IMR-90 (cell line): ENCODE data around the gene TGFBRAP1. TPM values are rescaled to one million over a fixed set of nuclear protein-coding genes. Genes with fewer than 3 reads are reported as not detected.
A peak's percentile ranks its signal among the peaks of the same experiment; 100 is the strongest.

ENCODE experiments used
- ATAC-seq: fragments of 200-7000 bp; cut with Tn5 transposase; 2 replicates; pipeline ENCODE4 v1.9.1; 2020; ENCODE audit warnings: low read depth, mild to moderate bottlenecking, moderate library complexity
- BruUV-seq: library from RNA; stranded (reverse); fragments of 400-500 nt; replicated peaks from 2 replicates; lab custom pipeline; 2021; lab: Mats Ljungman, UMichigan
- CTCF ChIA-PET: fragments of 300-600 bp; formaldehyde crosslinking; extraction: SDS; loops from one replicate; lab custom pipeline; 2021; ENCODE audit warnings: antibody characterized with exemption; lab: Yijun Ruan, JAX
- POLR2A ChIA-PET: fragments of 300-600 bp; sonication (Branson Sonifier 250); formaldehyde crosslinking; loops from one replicate; lab custom pipeline; 2022; ENCODE audit warnings: antibody characterized with exemption; ENCODE audit not compliant: unreplicated experiment; lab: Charles Lee
- DNase-seq: peaks from one replicate; pipeline ENCODE4 v3.0.0; 2013
- H2AFZ ChIP-seq: replicated peaks from 2 replicates; pipeline ENCODE3; 2013; ENCODE audit warnings: low read length, mild to moderate bottlenecking; ENCODE audit not compliant: poor library complexity
- H2AK5ac ChIP-seq: 2 replicates; pipeline ENCODE4 v1.6.1; 2013; ENCODE audit warnings: low read depth, low read length, inconsistent platforms
- H2AK9ac ChIP-seq: replicated peaks from 2 replicates; pipeline ENCODE3; 2013; ENCODE audit warnings: mild to moderate bottlenecking, low read depth, low read length, moderate library complexity; ENCODE audit not compliant: poor library complexity
- H2BK120ac ChIP-seq: 2 replicates; pipeline ENCODE4 v1.6.1; 2013; ENCODE audit warnings: low read depth, low read length, inconsistent platforms
- H2BK15ac ChIP-seq: 3 replicates; pipeline ENCODE4 v1.6.1; 2013; ENCODE audit warnings: low read depth, low read length, inconsistent platforms
- H2BK20ac ChIP-seq: 2 replicates; pipeline ENCODE4 v1.6.1; 2013; ENCODE audit warnings: low read depth, mild to moderate bottlenecking, inconsistent platforms, low read length, moderate library complexity
- H2BK5ac ChIP-seq: 2 replicates; pipeline ENCODE4 v1.6.1; 2013; ENCODE audit warnings: mild to moderate bottlenecking, low read depth, low read length, inconsistent platforms; ENCODE audit not compliant: poor library complexity, severe bottlenecking
- H3K14ac ChIP-seq: replicated peaks from 2 replicates; pipeline ENCODE4 v1.6.1; 2013; ENCODE audit warnings: low read depth, low read length, inconsistent platforms
- H3K18ac ChIP-seq: 2 replicates; pipeline ENCODE4 v1.6.1; 2013; ENCODE audit warnings: low read depth, low read length, control low read depth
- H3K23ac ChIP-seq: 2 replicates; pipeline ENCODE4 v1.6.1; 2013; ENCODE audit warnings: low read depth, low read length, inconsistent platforms
- H3K27ac ChIP-seq: 2 replicates; pipeline ENCODE4 v1.5.1; 2013; ENCODE audit warnings: mild to moderate bottlenecking, control low read depth, low read length; ENCODE audit not compliant: insufficient read depth
- H3K27me3 ChIP-seq: 2 replicates; pipeline ENCODE4 v1.6.1; 2013; ENCODE audit warnings: low read length; ENCODE audit not compliant: control insufficient read depth, insufficient read depth
- H3K36me3 ChIP-seq: 2 replicates; pipeline ENCODE4 v1.6.1; 2013; ENCODE audit warnings: low read length, mixed read lengths; ENCODE audit not compliant: control insufficient read depth, insufficient read depth
- H3K4ac ChIP-seq: 2 replicates; pipeline ENCODE4 v1.6.1; 2013; ENCODE audit warnings: low read depth, low read length, inconsistent platforms
- H3K4me1 ChIP-seq: 2 replicates; pipeline ENCODE4 v1.6.1; 2013; ENCODE audit warnings: low read length, mixed read lengths; ENCODE audit not compliant: control insufficient read depth, insufficient read depth
- H3K4me2 ChIP-seq: 2 replicates; pipeline ENCODE4 v1.6.1; 2013; ENCODE audit warnings: low read depth, mild to moderate bottlenecking, control low read depth, low read length, moderate library complexity
- H3K4me3 ChIP-seq: 2 replicates; pipeline ENCODE4 v1.5.1; 2013; ENCODE audit warnings: low read depth, mild to moderate bottlenecking, control low read depth, low read length, moderate library complexity; ENCODE audit not compliant: insufficient read depth
- H3K56ac ChIP-seq: 2 replicates; pipeline ENCODE4 v1.6.1; 2013; ENCODE audit warnings: low read length, inconsistent platforms; ENCODE audit not compliant: insufficient read depth; ENCODE audit errors: extremely low read depth
- H3K79me1 ChIP-seq, 2 experiments: 2 replicates each; pipeline ENCODE4 v1.6.1; 2013; ENCODE audit warnings: low read length in 2 of 2, inconsistent platforms in 1 of 2, low read depth in 1 of 2
- H3K9ac ChIP-seq: 2 replicates; pipeline ENCODE4 v1.6.1; 2013; ENCODE audit warnings: low read depth, low read length, control low read depth
- H3K9me1 ChIP-seq: 2 replicates; pipeline ENCODE4 v1.6.1; 2013; ENCODE audit warnings: low read length, inconsistent platforms; ENCODE audit not compliant: insufficient read depth
- H3K9me3 ChIP-seq: 2 replicates; pipeline ENCODE4 v1.6.1; 2013; ENCODE audit warnings: low read length; ENCODE audit not compliant: control insufficient read depth, insufficient read depth
- H4K20me1 ChIP-seq: 2 replicates; pipeline ENCODE4 v1.6.1; 2013; ENCODE audit warnings: low read length, inconsistent platforms; ENCODE audit not compliant: insufficient read depth
- H4K5ac ChIP-seq: 2 replicates; pipeline ENCODE4 v1.6.1; 2013; ENCODE audit warnings: mild to moderate bottlenecking, low read depth, low read length, control low read depth
- H4K8ac ChIP-seq, 2 experiments: 2 replicates each; pipeline ENCODE4 v1.6.1; 2013; ENCODE audit warnings: low read depth in 2 of 2, low read length in 2 of 2, control low read depth in 1 of 2, inconsistent platforms in 1 of 2
- H4K91ac ChIP-seq: 2 replicates; pipeline ENCODE4 v1.6.1; 2013; ENCODE audit warnings: low read depth, low read length, inconsistent platforms; ENCODE audit not compliant: insufficient read depth
- BHLHE40 ChIP-seq: fragments of 150-350 bp; IDR thresholded peaks from 2 replicates; pipeline ENCODE4 v1.6.1; 2016; ENCODE audit warnings: mild to moderate bottlenecking, low read depth, low read length
- ELK1 ChIP-seq: fragments of 150-350 bp; IDR thresholded peaks from 2 replicates; pipeline ENCODE4 v1.6.1; 2016; ENCODE audit warnings: low read depth, mild to moderate bottlenecking, low read length, moderate library complexity, borderline replicate concordance
- FOS ChIP-seq: fragments of 150-350 bp; IDR thresholded peaks from 2 replicates; pipeline ENCODE4 v1.6.1; 2016; ENCODE audit warnings: low read depth, low read length
- MAZ ChIP-seq: IDR thresholded peaks from 2 replicates; pipeline ENCODE4 v1.6.1; 2012; ENCODE audit warnings: low read depth, mild to moderate bottlenecking, low read length, improper control_type of control experiment, moderate library complexity, borderline replicate concordance
- POLR2A ChIP-seq: IDR thresholded peaks from 2 replicates; pipeline ENCODE4 v1.6.1; 2012; ENCODE audit warnings: mild to moderate bottlenecking, low read depth, low read length
- RCOR1 ChIP-seq: IDR thresholded peaks from 2 replicates; pipeline ENCODE4 v1.6.1; 2012; ENCODE audit warnings: mild to moderate bottlenecking, low read length, improper control_type of control experiment; ENCODE audit not compliant: insufficient replicate concordance
- WGBS, 2 experiments: methylation state at CpG; one replicate each; pipeline versions ENCODE4 v1.1.5 to v1.1.7; 2013; ENCODE audit warnings: missing lambda C conversion rate in 2 of 2; ENCODE audit not compliant: insufficient read length in 1 of 2; ENCODE audit errors: extremely low coverage in 2 of 2; 5-methylcytosine and 5-hydroxymethylcytosine counted together
- dilution Hi-C: fragments of 300-500 bp; cut with HindIII; formaldehyde crosslinking; loops from one replicate; pipeline ENCODE4 v1.14.3; 2018; ENCODE audit warnings: low sequenced_read_pairs; ENCODE audit not compliant: unreplicated experiment
- in situ Hi-C: fragments of 300-500 bp; cut with MboI; formaldehyde crosslinking; loops from 3 replicates; pipeline ENCODE4 v1.14.3; 2019; ENCODE audit warnings: low sequenced_read_pairs, inconsistent platforms, mixed read lengths
- intact Hi-C: fragments of 100-400 bp; cut with micrococcal nuclease; formaldehyde crosslinking; loops from 2 replicates; pipeline ENCODE4 v1.10.0; 2022
- polyA plus RNA-seq, 3 experiments: library from polyadenylated mRNA; depleted of rRNA; stranded (reverse); fragments of >200 nt; gene quantifications; 2 replicates each; pipeline ENCODE4 v1.2.3, GENCODE V29; 2012; ENCODE audit warnings: low replicate concordance in 1 of 3
- total RNA-seq: library from RNA; depleted of rRNA; stranded (reverse); fragments of >200 nt; gene quantifications from 2 replicates; pipeline ENCODE4 v1.2.3, GENCODE V29; 2012
- TF ChIP-seq, protein P1 (sequence below): conservative IDR thresholded peaks from 2 replicates; pipeline ENCODE4 v1.5.1; 2012; ENCODE audit warnings: mild to moderate bottlenecking, low read depth, low read length, improper control_type of control experiment

The TGFBRAP1 gene
- total and polyA plus RNA-seq, 2 of the 4 experiments (the other 2 are of a cell fraction), result 7.2 to 10.4 TPM

DNA sequence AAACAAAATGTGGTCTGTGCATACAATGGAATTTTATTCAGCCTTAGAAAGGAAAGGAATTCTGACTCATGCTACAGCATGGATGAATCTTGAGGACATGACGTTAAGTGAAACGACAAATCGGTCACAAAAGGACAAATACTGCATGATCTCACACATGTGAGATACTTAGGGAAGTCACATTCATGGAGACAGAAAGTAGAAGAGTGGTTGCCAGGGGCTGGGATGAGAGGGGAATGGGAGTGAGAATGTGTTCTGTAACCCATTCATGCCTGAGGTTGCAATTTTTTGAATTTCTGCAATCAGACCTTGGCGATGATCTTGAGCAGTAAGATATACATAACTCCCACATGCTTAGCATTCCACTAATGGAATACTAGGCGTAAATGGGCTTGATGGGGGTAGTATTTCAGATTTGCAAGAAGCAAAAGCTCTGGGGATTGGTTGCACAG, 47.3 kb upstream of the TGFBRAP1 start:
- Histone ChIP-seq H4K8ac (peak overlapping the region in 1 of 2 experiments; percentile 64; a peak in 2 of 4 replicates), H3K79me1 (peaks cover 43 to 89% of the 10 kb centered on the region in 2 experiments), H3K27ac (peak overlapping the region; percentile 74; the same call in 1 of the 2 replicates), H3K27me3 (no peaks in the 10 kb centered on the region), H2AK9ac (peak overlapping the region; percentile 34), H2AFZ (no peak overlapping the region), H3K56ac (no peak overlapping the region), H3K4me1 (peaks cover 68% of the 10 kb centered on the region), H2AK5ac (peak overlapping the region; percentile 3), H2BK120ac (peak overlapping the region; percentile 80), H3K4ac (peak overlapping the region; percentile 74), H3K36me3 (peaks cover 78% of the 10 kb centered on the region), H2BK15ac (no peak overlapping the region), H4K5ac (peak overlapping the region; percentile 39; the same call in 1 of the 2 replicates), H3K9me1 (peaks cover 59% of the 10 kb centered on the region), H3K9ac (no peak overlapping the region), H3K9me3 (no peaks in the 10 kb centered on the region), H3K4me3 (no peak overlapping the region), H2BK5ac (peak overlapping the region; percentile 97), H3K14ac (peak overlapping the region; percentile 45), H2BK20ac (peak overlapping the region; percentile 80), H3K23ac (peak overlapping the region; percentile 51), H4K91ac (peak overlapping the region; percentile 21), H3K4me2 (peak overlapping the region; percentile 38; the same call in 1 of the 2 replicates), H4K20me1 (peaks cover 58% of the 10 kb centered on the region), H3K18ac (peak overlapping the region; percentile 80; the same call in 1 of the 2 replicates)
- ChIA-PET CTCF (no interaction called here), POLR2A (no interaction called here)
- dilution Hi-C loops (no loop called here), intact Hi-C loops (no loop called here), in situ Hi-C loops (no loop called here)
- ATAC-seq (peak; percentile 39), DNase-seq (peak; percentile 92)
- WGBS, 2 experiments, result 24% methylated on average over 3 of the region's 5 CpGs; no CpG with 5 or more reads in 1 of the 2 experiments
- TF ChIP-seq RCOR1 (no peak), FOS (0 out of 2 replicates have a peak, but pooled peaks have one; percentile 26), POLR2A (peak; percentile 14; the same call in 1 of the 2 replicates), BHLHE40 (peak; percentile 5; the same call in 1 of the 2 replicates), MAZ (no peak), ELK1 (no peak)
- TF ChIP-seq, protein P1, sequence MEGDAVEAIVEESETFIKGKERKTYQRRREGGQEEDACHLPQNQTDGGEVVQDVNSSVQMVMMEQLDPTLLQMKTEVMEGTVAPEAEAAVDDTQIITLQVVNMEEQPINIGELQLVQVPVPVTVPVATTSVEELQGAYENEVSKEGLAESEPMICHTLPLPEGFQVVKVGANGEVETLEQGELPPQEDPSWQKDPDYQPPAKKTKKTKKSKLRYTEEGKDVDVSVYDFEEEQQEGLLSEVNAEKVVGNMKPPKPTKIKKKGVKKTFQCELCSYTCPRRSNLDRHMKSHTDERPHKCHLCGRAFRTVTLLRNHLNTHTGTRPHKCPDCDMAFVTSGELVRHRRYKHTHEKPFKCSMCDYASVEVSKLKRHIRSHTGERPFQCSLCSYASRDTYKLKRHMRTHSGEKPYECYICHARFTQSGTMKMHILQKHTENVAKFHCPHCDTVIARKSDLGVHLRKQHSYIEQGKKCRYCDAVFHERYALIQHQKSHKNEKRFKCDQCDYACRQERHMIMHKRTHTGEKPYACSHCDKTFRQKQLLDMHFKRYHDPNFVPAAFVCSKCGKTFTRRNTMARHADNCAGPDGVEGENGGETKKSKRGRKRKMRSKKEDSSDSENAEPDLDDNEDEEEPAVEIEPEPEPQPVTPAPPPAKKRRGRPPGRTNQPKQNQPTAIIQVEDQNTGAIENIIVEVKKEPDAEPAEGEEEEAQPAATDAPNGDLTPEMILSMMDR, result no peak
- no TSS peak for BruUV-seq
